HEK293T (cell line): ENCODE data around the gene RNF213.
"Not testable (repeated sequence)": the region's sequence is repeated elsewhere in the genome, so short reads cannot be mapped to it uniquely, and the experiment has no call there.

Experiments used
- ARNT ChIP-seq: fragments of 450-650 bp; IDR thresholded peaks from 2 replicates; pipeline ENCODE4 v1.6.1; 2017; ENCODE audit warnings: mild to moderate bottlenecking
- BHLHE40 ChIP-seq: fragments of 450-650 bp; IDR thresholded peaks from 2 replicates; pipeline ENCODE4 v1.6.1; 2016; ENCODE audit warnings: mild to moderate bottlenecking, moderate library complexity, borderline replicate concordance
- ELF4 ChIP-seq: fragments of 450-650 bp; IDR thresholded peaks from 2 replicates; pipeline ENCODE4 v1.6.1; 2017; ENCODE audit warnings: antibody characterized with exemption
- FOXA1 ChIP-seq: fragments of 450-650 bp; IDR thresholded peaks from 2 replicates; pipeline ENCODE4 v1.6.1; 2016; ENCODE audit warnings: mild to moderate bottlenecking
- FOXM1 ChIP-seq: fragments of 450-650 bp; IDR thresholded peaks from 2 replicates; pipeline ENCODE4 v1.6.1; 2017; ENCODE audit warnings: mild to moderate bottlenecking, borderline replicate concordance
- L3MBTL2 ChIP-seq: fragments of 450-650 bp; conservative IDR thresholded peaks from 2 replicates; pipeline ENCODE4 v1.6.1; 2016; ENCODE audit warnings: mild to moderate bottlenecking
- LEF1 ChIP-seq: fragments of 450-650 bp; IDR thresholded peaks from 2 replicates; pipeline ENCODE4 v1.6.1; 2017; ENCODE audit warnings: mild to moderate bottlenecking, borderline replicate concordance
- SP1 ChIP-seq: fragments of 450-650 bp; IDR thresholded peaks from 2 replicates; pipeline ENCODE4 v1.6.1; 2017
- SUZ12 ChIP-seq: fragments of 450-650 bp; IDR thresholded peaks from 2 replicates; pipeline ENCODE4 v1.6.1; 2016; ENCODE audit warnings: mild to moderate bottlenecking
- TARDBP ChIP-seq: fragments of 450-650 bp; IDR thresholded peaks from 2 replicates; pipeline ENCODE4 v1.6.1; 2016
- ZNF384 ChIP-seq: fragments of 450-650 bp; IDR thresholded peaks from 2 replicates; pipeline ENCODE4 v1.6.1; 2016

GRCh38 chr17:80407917-80408316 is 147.3 kb downstream of the RNF213 start:
- TF ChIP-seq FOXM1, ARNT, BHLHE40, ZNF384, SP1, L3MBTL2, SUZ12, ELF4, LEF1, TARDBP, FOXA1: not testable (repeated sequence)
